HG03039 (cell line): ENCODE measurements around the gene OIT3.

Experiments
- ATAC-seq: cut with Tn5 transposase; IDR thresholded peaks from one replicate; pipeline ENCODE4 v1.9.1; 2021; ENCODE audit warnings: mild to moderate bottlenecking, moderate library complexity; ENCODE audit not compliant: unreplicated experiment

Gene OIT3

DNA sequence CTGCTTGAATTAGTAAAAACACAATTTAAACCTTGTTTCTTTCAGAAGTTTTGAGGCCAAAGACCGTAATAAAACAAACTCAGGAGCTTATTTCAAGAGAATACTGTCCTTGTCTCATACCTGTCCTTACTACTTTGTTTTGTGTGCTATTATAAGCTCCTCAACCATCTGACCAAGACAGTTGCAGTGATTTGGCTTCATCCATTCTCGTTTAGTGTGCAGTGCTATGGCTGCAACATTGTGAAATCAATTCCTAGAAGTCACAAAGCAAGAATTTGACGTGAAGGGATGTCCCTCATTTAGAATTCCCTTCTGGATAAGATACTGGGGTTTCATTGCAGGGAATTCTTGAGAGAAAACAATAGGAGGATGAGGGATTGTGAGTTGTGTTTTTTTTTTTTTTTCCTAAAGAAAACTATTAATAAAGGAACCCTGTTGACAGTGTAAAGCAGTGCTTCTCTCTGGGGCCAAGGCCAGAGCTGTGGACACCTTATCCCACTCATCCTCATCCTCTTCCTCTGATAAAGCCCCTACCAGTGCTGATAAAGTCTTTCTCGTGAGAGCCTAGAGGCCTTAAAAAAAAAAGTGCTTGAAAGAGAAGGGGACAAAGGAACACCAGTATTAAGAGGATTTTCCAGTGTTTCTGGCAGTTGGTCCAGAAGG, at the start of gene OIT3:
Gene OIT3 (plus strand): TSS at position 604 of the 663 bp plus-strand sequence. CDS start 60 bp downstream, outside the sequence.
- no peak for ATAC-seq

GRCh38 chr10:72846238-72846637, 47.3 kb upstream of the OIT3 start:
- ATAC-seq, result no peak

GRCh38 chr10:72847681-72848080, 45.9 kb upstream of the OIT3 start:
- no peak for ATAC-seq

- ATAC-seq, result no peak
Observed at GRCh38 chr10:72850861-72851260, 42.7 kb upstream of the OIT3 start.

GRCh38 chr10:72851509-72851908, 42.0 kb upstream of the OIT3 start:
- no peak for ATAC-seq

DNA sequence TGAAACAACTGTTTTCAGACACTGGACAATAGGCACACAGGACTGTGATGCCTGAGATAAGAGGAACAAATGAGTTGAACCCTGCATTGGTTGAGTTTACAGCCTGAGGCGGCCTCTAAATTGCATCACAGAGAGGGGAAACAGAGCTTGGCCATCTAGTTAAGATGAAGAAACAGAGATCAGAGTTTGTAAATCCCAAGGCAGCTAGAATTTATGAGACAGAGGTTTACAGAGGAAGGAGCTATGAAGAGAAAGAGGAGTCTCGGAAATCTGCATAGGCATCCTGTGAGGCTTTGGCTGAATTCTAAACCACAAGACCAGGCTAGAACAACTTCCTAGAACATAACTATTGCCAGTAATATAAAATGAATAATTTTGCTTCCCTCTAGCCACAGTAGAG, 41.0 kb upstream of the OIT3 start:
- ATAC-seq, result no peak

DNA sequence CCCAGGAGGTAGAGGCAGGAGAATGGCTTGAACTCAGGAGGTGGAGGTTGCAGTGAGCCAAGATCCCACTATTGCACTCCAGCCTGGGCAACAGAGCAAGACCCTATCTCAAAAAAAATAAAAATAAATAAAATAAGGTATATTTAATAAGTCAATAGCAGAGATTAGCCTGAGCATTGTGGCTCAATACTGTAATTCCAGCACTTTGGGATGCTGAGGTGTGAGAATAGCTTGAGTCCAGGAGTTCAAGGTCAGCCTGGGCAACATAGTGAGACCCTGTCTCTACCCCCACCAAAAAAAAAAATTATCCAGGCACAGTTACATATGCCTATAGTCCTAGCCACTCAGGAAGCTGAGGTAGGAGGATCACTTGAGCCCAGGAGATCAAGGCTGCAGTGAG, 38.4 kb upstream of the OIT3 start:
- ATAC-seq, result no peak

GRCh38 chr10:72855790-72856189, 37.7 kb upstream of the OIT3 start:
- ATAC-seq, result no peak

DNA sequence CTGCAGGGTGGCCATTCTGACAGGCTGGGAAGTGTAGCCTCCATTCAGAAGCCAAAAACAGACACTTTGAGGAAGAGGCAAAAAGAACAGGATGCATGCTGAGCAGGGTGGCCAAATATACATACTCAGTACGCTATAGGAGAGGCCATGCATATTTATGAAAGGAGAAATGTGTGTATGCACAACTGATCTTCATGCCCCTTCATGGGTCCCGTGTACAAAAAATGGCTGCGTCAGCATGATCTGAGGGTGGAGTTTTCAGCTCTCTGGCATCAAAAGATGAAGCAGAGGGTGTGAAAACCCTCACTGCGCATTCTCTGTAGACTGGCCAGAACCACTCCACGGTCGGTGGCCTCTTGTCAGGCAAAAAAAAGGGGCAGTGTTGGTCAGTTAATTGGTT, 35.5 kb upstream of the OIT3 start:
- no peak for ATAC-seq

GRCh38 chr10:72862957-72863356, 30.6 kb upstream of the OIT3 start:
- ATAC-seq, result no peak

DNA sequence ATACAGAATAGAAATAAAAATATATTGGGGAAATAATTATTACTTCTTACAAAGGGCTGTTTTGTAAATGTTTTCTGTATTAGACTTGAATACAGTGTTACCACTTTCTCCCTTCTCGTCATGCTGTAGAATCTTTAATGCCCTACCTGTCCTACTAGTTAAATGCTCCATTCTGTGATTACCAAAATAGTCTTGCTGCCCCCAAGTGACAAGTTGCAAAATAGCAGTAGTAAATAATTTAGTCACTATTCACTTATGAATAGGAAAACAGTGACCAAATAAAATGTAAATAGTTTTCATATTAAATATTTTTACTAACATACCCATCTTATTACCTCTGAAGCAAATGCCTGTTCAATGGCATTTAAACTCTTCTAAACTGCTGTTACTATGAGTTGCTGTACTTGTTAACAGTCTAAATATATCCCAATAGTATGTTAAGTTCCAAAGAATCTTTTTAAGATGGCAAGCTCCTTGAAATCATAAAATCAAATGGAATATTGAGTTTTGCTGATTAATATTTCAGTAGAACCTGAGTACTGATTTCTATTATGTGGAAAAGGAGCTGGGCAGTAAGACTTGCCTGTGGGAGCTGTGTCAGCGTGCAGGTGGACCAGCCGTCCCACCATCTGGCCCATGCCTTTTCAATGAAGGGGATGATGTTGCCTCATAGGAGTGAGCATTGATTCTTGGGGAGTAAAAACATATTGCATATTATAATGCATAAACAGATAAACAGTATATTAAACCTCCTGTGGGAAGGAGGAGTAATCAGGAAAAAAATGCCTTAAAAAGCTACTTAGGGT, 18.1 kb upstream of the OIT3 start:
- no peak for ATAC-seq

DNA sequence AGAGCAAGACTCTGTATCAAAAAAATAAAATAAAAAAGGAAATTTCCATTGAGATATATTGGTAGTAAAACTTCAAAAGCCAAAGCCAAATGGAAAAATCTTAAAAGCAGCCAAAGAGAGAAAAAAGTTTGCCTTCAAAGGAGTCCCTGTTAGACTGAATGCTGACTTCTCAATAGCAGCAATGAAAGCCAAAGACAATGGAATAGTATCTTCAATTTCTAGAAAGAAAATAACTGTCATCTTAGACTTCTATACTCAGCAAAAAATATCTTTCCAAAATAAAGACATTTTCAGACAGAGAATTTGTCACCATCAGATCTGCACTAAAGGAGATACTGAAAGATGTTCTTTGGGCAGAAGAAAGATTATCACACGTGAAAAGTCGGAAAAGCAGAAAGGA, 14.3 kb upstream of the OIT3 start:
- ATAC-seq, result no peak

DNA sequence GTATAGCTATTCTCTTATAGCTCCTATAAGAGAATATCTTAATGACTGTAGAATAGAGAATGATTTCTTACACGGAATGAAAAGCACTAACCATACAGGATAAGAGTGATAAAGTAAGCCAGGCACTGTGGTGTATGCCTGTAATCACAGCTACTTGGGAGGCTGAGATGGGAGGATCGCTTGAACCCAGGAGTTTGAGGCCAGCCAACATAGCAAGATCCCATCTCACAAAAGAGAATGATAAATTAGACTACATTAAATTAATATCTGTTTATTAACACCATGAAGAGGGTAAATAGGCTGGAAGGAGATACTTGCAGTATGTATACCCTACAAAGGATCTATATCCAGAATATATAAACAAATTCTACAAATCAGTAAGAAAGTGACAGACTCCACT, 12.2 kb upstream of the OIT3 start:
- no peak for ATAC-seq

DNA sequence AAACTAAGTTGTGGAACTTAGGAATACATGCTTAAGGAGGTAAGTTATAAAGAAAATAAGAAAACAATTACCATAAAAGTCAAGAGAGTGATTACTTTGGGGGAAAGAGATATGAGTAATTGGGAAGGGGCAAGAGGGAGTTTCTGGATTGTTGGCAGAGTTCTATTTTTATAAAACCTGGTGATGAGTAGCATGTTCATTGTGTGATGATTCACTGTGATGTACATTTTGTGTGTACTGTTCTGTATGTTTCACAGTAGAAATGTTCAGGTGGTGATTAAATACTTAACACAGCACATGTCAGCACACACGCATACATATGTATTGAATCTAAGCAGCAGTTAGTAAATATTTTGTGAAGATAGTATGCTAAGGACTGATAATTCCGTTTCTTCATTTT, 9.7 kb upstream of the OIT3 start:
- ATAC-seq, result no peak

- ATAC-seq, result no peak
Observed at GRCh38 chr10:72885953-72886352, 7.6 kb upstream of the OIT3 start.

DNA sequence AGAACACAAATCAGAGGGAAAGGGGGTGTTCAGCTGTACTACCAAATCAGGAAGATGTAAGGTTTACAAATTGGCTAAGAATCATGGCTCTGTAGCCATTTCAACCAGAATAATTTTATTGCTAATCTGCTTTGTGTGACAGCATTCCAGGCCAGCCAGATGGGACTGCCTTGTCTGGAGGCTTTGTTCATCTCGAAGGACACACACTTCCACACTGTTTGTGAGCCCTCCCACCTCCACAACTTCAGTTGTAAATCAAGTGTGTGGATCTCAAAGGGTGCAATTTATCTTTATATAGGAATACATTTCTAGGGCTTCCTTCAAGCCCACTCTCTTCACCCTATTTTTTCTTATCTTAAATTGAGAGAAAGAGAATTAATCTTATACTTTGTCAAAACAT, 6.9 kb upstream of the OIT3 start:
- ATAC-seq, result no peak

DNA sequence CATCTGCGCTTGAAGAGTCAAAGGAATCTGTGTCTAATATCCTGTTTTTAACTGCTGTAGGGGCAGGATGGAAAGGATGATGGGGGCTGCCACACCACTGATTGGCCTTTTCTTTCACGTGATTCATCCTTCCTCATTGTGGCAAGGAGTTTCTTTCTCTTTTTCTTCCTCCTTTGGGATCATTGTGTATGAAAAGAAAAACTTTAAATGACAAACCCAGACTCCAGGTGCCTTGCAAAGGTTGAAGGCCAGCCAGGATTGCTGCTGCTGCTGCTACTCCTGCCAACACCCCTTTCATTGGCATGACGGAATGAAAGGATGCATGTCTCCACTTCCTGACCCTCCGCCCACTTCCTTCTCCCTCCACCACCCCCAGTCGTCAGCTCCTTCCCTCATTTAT, 6.5 kb upstream of the OIT3 start:
- no peak for ATAC-seq

DNA sequence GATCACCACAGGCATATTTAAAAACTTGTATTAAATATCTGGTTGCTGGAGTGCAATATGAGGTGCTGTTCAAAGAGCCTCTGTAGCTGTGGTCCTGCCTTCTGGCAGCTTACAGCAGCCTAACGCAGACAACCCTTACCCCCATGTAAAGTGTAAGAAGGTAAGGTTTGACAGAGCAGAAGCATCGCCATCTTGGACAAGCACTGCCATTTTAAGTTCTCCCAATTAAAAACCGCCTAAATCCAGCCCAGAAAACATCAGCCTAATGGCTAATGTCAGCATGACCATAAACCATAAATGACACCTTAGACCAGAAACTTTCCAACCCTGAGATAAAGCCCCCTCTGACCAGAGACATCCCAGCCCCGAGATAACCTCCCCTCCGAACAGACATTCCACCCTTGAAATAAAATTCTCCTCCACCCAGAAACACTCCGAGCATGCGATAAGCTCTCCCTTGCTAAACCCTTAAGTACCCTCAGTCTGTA, 5.3 kb upstream of the OIT3 start:
- no peak for ATAC-seq

DNA sequence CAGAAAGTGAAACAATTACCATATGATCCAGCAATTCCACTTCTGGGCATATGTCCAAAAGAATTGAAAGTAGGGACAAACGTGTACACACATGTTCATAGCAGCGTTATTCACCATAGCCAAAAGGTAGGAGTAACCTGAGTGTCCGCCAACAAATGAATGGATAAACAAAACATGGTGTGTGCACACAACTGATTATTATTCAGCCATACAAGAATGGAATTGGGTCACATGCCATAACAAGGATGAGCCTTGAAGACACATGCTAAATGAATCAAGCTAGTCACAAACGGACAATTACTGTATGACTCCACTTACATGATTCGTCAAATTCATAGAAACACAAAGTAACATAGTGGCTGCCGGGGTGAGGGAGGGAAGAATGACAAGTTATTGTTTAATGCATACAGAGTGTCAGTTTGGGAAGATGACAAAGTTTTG, 4.1 kb upstream of the OIT3 start:
- no peak for ATAC-seq

DNA sequence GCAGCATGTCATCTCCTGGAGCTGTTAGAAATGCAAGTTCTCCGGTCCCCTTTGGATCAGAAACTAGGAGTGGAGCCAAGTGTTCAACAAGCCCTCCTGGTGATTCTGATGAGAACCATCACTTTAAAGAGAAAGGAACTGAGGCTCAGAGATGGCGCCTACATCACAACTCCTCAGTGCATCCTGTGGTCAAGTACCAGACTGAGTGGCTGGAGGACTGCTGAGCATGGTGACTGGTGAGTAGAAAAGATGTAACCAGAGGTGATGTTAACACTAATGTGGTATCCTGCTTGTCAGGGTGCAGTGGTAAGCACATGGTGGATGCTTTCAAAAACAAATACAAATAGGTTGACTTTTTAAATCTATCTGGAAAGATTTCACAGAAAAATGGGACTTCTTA, 3.5 kb upstream of the OIT3 start:
- ATAC-seq, result no peak

GRCh38 chr10:72895236-72895850, 1.8 kb downstream of the OIT3 start:
- ATAC-seq, result no peak

DNA sequence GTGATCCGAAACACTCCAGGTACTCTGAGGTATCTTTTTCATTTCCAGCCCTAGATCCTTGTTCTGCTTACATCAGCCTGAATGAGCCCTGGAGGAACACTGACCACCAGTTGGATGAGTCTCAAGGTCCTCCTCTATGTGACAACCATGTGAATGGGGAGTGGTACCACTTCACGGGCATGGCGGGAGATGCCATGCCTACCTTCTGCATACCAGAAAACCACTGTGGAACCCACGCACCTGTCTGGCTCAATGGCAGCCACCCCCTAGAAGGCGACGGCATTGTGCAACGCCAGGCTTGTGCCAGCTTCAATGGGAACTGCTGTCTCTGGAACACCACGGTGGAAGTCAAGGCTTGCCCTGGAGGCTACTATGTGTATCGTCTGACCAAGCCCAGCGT, 5.1 kb downstream of the OIT3 start:
- no peak for ATAC-seq
